ENCODE results near the gene ANKRD18A.

ANKRD18A gene

GRCh38 chr9:38620483-38621433 is at the start of gene ANKRD18A:
Gene ANKRD18A, minus strand, starts transcription at chr9:38620596. Its CDS starts 311 bp downstream, at chr9:38620285.
- DNase-seq: peak; percentile 88

DNA sequence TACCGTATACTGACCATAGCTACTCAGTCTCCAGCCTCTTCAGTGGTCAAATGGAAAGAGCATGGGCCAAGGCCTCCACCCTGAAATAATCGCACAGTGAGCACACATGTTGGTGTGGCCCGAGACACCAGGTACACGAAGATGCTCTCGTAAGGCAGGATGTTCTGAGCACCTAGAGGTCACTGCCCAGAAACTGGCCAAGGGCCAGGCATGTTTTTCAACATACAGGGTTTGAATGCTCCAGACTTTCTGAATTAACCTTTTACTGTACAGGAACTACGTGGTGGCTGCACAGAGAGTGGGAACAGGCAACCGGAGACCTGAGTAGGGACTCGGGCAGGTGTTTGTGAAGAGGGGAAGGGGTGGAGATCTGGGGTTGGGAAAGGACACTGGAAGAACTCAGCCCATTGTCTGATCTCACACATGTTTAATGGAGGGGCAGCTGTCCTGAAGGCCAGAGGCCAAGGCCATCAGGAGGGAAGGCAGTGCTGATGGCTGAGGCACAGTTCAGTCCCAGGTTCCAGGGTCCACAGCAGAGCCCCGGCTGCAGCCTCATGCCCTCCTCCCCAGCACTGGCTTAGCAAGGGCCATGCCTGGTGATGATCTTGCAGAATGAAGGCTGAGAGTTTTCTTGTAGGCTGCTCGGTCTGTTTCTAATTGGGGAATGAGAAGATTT is 48.5 kb upstream of the ANKRD18A start:
- DNase-seq: no peak

DNA sequence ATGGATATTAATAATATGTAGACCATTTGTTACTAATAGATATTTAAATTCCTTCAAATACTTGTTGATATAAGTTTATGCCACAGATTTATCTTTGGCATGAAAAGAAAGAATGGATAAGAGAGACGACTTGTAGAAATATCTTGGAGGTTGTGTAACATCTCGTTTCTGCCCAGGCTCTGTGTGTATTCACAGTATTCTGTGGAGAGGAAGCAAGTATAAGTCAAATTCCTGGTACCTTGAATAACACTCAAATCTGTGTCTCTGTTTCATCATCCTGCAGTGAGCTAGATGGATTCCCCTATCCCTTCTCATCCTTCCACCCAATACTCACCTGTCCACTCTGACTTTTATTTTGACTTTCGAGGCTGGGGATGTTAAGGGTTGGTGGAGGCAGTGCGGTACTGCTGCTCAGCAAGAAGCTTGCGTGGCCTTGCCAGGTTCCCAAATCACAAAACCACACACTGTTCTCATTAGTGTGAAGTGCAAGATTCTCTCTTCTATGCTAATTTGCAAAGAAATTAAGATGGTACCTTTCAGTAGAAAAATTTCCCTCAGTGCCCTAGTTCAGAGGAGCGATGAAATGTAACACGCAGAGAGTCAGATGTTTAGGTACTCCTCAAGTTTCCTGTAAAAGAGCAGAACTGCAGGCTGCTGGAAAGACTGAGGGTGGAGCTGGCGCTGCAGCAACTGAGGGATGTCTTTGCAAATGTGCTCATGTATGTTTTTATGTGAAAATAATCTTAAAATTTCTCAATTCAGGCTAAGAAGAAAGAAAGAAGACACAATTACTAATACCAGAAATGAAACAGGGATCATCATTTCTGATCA is 42.6 kb upstream of the ANKRD18A start:
- DNase-seq: no peak

DNA sequence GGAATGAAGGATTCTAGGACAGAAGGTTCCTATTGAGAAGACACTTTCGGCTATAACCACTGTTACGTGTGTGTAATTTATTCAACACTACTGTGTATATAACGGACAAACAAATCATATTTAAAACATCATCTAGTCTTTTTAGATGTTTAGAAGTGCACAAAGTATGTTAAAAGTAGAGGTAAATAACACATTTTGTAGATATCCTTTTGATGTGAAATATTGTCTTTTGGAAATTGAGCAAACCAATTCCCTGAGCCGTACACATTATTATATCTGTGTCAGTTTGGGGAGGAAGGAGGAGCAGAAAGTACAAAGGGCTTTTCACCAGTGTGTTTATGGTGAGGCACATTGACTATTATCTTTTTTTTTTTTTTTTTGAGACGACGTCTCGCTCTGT is 39.1 kb upstream of the ANKRD18A start:
- DNase-seq: no peak

DNA sequence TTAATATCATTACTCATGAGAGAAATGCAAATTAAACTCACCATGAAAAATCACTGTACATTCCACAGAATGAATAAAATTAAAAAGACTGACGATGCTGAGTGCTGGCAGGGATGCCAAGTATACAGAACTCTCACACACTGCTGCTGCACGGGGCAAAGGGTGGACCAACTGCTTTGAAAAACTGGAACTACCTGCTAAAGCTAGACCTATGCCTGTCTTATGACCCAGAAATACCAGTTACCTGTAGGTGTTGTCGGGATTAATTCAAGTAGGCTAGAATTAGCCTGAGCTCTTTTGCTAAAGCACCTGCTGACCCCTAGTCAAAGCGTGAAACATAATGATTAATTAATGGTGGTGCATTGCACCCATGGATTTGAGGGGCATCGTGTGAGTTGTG is 36.5 kb upstream of the ANKRD18A start:
- DNase-seq: no peak

DNA sequence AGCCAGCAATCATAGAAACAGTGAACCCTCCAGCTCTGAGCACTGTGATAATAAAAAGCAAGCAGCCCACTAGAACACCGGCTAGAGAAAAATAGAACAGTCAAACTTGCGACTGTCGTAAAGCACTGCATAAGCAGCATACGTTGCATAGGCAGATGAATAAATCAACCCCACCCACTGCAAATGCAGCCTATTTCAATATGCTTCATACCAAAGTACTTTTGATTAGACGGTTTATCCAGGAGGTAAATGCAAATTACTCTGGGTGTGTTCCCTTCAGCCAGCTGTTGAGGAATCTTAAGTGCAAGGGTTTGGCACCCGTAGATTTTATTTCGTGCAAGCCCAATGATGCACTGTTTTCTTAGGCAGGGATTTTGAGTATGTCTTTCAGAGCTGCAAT is 32.1 kb upstream of the ANKRD18A start:
- DNase-seq: no peak

- DNase-seq: no peak
Measured at GRCh38 chr9:38652044-38652443, 31.6 kb upstream of the ANKRD18A start.

GRCh38 chr9:38651400-38652042 is 31.1 kb upstream of the ANKRD18A start:
- DNase-seq: no peak

GRCh38 chr9:38650564-38650963 is 30.2 kb upstream of the ANKRD18A start:
- DNase-seq: no peak

DNA sequence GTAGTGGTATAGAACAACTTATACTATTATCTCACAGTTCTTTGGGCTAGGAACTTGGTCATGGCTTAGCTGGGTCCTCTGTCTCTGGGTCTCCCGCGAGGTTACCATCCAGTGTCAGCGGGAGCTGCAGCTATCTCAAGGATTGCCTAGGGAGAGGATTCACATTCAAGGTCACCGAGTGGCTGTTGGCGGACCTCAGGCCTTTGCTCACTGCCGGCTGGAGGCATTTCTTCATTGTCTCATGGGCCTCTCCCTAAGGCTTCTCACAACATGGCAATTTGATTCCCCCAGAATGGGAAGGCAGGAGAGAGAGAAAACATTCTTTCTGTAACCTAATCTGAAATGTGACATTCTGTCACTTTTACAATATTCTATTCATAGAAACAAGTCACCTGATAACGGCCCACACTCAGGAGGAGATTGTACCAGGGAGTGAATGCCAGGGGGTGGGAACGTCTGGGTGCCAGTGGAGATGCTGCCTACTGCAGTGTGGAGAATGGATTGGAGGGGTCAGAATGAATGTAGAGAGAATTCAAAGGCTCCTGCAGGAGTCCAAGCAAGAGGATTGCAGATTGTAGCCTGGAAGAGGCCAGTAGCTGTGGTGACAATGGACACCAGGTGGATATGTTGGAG is 29.5 kb upstream of the ANKRD18A start:
- DNase-seq: no peak

- DNase-seq: no peak
Measured at GRCh38 chr9:38644601-38645000, 24.2 kb upstream of the ANKRD18A start.

GRCh38 chr9:38643815-38644173 is 23.4 kb upstream of the ANKRD18A start:
- no peak for DNase-seq

DNA sequence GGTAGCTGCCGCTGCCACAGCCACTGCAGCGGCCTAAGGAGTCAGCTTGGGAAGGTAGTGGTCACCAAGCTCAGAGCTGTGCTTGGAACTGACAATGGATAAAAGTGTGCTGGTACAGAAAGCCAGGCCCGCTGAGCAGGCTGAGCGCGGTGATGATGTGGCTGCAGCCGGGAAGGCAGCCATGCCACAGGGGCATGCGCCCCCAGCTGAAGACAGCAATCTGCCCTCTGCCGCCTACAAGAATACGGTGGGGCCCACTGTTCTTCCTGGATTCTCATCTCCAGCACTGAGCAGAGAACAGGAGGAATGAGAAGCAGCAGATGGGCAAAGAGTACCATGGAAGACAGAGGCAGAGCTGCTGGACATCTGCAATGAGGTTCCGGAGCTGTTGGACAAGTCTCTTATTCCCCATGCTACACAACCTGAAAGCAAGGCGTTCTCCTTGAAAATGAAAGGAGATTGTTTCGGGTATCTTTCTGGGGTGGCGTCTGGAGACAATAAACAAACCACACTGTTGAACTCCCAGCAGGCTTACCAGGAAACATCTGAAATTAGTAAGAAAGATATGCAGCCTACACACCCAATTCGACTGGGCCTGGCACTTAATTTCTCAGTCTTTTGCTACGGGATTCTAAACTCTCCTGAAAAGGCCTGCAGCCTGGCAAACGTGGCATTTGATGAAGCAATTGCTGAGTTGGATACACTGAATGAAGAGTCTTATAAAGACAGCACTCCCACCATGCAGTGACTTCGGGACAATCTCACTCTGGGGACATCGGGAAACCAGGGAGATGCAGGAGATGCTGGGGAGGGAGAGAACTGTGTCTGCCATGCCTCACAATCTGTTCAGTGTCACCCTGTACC is 22.8 kb upstream of the ANKRD18A start:
- DNase-seq: no peak

- peak; percentile 18 for DNase-seq
Measured at GRCh38 chr9:38641985-38642864, 21.8 kb upstream of the ANKRD18A start.

- no peak for DNase-seq
Measured at GRCh38 chr9:38641142-38641541, 20.7 kb upstream of the ANKRD18A start.

GRCh38 chr9:38639577-38639940 is 19.2 kb upstream of the ANKRD18A start:
- no peak for DNase-seq

GRCh38 chr9:38638881-38639576 is 18.6 kb upstream of the ANKRD18A start:
- DNase-seq: no peak

GRCh38 chr9:38634315-38634714 is 13.9 kb upstream of the ANKRD18A start:
- no peak for DNase-seq

GRCh38 chr9:38629511-38629910 is 9.1 kb upstream of the ANKRD18A start:
- DNase-seq: no peak

- no peak for DNase-seq
Measured at GRCh38 chr9:38626006-38626405, 5.6 kb upstream of the ANKRD18A start.

Measured in NCI-H1105 (cell line).